ENCODE data around the gene ZNF507. TPM values are rescaled to one million over a fixed set of nuclear protein-coding genes. Genes with fewer than 3 reads are reported as not detected.
A peak's percentile ranks its signal among the peaks of the same experiment; 100 is the strongest.
"Not testable (repeated sequence)": the region's sequence is repeated elsewhere in the genome, so short reads cannot be mapped to it uniquely, and the experiment has no call there.

Gene ZNF507
- total RNA-seq, 4 donors from 2014 or later: 12.6 to 19.1 (median 17.9) TPM

DNA sequence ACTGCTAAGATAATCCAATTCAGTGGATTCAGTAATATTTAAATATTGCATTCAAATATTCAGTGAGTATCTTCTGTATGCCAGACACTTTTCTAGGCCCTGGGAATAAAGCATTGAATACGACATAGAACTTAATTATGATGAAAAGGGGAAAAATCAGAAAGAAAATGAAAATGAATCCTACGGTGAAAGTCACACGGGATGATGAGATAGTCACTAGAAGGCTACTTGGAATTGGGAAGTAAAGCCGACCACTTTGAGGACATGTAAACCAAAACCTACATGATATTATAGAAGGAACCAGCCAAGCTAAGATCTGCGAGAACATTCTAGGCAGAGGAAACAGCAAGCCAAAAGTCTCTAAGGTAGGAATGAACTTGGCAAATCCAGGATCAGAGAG is 70.3 kb downstream of the ZNF507 start:
- Histone ChIP-seq H3K27me3 (no peaks in the 10 kb centered on the region), H3K4me3 (no peak overlapping the region), H3K9me3 (no peaks in the 10 kb centered on the region), H3K36me3 (peaks cover 12 to 67% (median 28%) of the 10 kb centered on the region in 4 donors), H3K27ac (replicated peaks in 1 of 4) (no peak overlapping the region), H3K4me1 (no peaks in the 10 kb centered on the region)
- TF ChIP-seq EP300 (IDR thresholded peaks at IDR 0.05) (no peak), POLR2A (IDR thresholded peaks at IDR 0.05; ENCODE audit: low read depth) (no peak), POLR2AphosphoS5 (IDR thresholded peaks at IDR 0.05) (no peak)
- intact Hi-C loops (cut with DNase I): no loop called here
- WGBS: 93% methylated on average over 5 of the region's 5 CpGs
- DNase-seq (ENCODE audit: extremely low spot score): peak; percentile 14

DNA sequence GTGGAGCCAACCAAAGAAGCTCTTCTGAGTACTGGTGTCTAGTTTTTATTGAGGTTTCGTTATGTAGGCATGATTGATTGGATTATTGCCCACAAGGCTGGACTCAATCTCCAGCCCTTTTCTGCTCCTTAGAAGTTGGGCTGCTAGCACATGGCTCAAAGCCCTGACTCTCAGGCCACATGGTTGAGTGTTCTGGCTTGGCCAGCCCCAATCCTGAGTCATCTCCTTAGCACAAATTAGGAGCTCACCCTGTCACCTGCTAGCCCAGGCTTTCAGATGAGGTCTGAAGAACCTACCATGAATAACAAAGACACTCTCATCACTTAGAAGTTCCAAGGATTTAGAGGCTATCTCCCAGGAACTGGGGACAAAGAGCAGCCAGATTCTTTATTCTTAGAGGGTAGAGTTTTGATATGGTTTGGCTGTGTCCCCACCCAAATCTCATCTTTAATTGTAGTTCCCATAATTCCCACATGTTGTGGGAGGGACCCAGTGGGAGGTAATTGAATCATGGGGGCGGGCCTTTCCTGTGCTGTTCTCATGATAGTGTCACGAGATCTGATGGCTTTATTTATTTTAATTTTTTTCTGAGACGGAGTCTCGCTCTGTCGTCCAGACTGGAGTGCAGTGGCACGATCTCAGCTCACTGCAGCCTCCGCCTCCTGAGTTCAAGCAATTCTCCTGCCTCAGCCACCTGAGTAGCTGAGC is 71.5 kb downstream of the ZNF507 start:
- peaks cover 4 to 62% (median 18%) of the 10 kb centered on the region in 4 donors for H3K36me3 ChIP-seq
- no peaks in the 10 kb centered on the region for H3K4me1 ChIP-seq
- H3K4me3 ChIP-seq: no peak overlapping the region
- TF ChIP-seq EP300 (IDR thresholded peaks at IDR 0.05) (no peak), POLR2A (IDR thresholded peaks at IDR 0.05; ENCODE audit: low read depth) (no peak), POLR2AphosphoS5 (IDR thresholded peaks at IDR 0.05) (no peak)
- TF ChIP-seq, protein P1, sequence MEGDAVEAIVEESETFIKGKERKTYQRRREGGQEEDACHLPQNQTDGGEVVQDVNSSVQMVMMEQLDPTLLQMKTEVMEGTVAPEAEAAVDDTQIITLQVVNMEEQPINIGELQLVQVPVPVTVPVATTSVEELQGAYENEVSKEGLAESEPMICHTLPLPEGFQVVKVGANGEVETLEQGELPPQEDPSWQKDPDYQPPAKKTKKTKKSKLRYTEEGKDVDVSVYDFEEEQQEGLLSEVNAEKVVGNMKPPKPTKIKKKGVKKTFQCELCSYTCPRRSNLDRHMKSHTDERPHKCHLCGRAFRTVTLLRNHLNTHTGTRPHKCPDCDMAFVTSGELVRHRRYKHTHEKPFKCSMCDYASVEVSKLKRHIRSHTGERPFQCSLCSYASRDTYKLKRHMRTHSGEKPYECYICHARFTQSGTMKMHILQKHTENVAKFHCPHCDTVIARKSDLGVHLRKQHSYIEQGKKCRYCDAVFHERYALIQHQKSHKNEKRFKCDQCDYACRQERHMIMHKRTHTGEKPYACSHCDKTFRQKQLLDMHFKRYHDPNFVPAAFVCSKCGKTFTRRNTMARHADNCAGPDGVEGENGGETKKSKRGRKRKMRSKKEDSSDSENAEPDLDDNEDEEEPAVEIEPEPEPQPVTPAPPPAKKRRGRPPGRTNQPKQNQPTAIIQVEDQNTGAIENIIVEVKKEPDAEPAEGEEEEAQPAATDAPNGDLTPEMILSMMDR (IDR thresholded peaks at IDR 0.05): no peak
- intact Hi-C loops (cut with DNase I): no loop called here
- H3K27ac ChIP-seq (replicated peaks in 1 of 4): no peak overlapping the region
- H3K9me3 ChIP-seq: no peaks in the 10 kb centered on the region
- DNase-seq (ENCODE audit: extremely low spot score): no peak
- 96% methylated on average over 8 of the region's 8 CpGs for WGBS
- no peaks in the 10 kb centered on the region for H3K27me3 ChIP-seq

DNA sequence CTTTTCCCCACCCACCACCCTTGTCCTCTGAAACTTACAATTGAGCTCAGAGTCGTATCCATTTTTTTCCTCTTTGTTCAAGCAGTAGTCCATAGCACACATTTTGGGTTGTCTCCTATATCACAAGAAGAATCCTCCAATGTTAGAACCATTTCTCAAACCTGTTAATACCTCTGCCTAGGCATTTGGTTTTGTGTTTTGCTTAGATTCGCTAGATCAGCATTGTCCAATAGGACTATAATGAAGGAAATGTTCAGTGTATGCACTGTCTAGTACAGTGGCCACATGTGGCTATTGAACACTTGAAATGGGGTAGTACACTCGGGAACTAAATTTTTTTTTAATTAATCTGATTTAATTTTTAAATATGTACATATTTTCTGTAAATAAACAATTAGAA is 72.7 kb downstream of the ZNF507 start:
- Histone ChIP-seq H3K9me3 (no peaks in the 10 kb centered on the region), H3K4me1 (no peaks in the 10 kb centered on the region), H3K4me3 (no peak overlapping the region), H3K36me3 (peaks cover 3 to 51% (median 10%) of the 10 kb centered on the region in 4 donors), H3K27ac (replicated peaks in 1 of 4) (no peak overlapping the region), H3K27me3 (no peaks in the 10 kb centered on the region)
- DNase-seq (ENCODE audit: extremely low spot score): no peak
- TF ChIP-seq POLR2A (IDR thresholded peaks at IDR 0.05; ENCODE audit: low read depth) (no peak), POLR2AphosphoS5 (IDR thresholded peaks at IDR 0.05) (no peak), EP300 (IDR thresholded peaks at IDR 0.05) (no peak)
- TF ChIP-seq, protein P1 (IDR thresholded peaks at IDR 0.05): no peak
- 93% methylated on average over 3 of the region's 3 CpGs for whole genome bisulfite sequencing
- intact Hi-C loops (cut with DNase I): no loop called here

DNA sequence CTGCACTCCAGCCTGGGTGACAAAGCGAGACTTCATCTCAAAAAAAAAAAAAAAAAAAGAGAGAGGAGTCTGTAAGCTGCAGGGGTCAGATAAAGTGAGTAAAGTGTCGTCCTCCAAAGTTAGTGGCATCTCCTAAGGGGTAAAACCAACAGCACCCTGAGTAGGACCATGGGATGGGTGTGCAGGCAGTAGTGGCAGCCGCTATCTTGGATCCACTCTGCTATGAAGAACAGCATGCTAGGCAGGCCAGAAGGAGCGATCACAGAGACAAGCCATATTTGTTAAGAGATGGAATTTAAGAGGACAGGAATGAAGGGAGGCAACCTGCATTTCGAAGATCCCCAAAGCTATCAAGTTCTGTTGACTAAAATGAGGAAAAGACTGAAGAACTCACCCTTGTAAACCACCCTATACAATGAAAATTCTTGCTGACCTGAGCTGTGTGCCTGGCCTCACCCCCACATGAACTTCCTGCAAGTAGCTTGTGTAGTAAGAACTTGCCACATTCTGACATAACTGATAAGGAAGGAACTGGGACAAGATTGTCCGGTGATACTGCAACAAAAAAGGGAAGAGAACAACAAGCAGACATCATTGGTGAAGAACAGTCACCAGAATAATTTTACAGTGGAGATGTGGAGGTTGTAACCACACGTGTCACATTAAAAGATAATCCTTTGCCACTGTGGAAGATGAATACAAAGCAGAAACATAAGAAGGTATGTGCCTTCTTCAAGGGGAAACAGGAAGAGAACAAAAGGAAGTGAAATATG is 76.4 kb downstream of the ZNF507 start:
- H3K27me3 ChIP-seq: no peaks in the 10 kb centered on the region
- no peak overlapping the region for H3K4me3 ChIP-seq
- 78% methylated on average over 7 of the region's 7 CpGs for WGBS
- no peaks in the 10 kb centered on the region for H3K9me3 ChIP-seq
- no peaks in the 10 kb centered on the region for H3K4me1 ChIP-seq
- intact Hi-C loops (cut with DNase I): no loop called here
- H3K36me3 ChIP-seq: peaks cover 0 to 27% (median 7%) of the 10 kb centered on the region in 4 donors
- no peak overlapping the region for H3K27ac ChIP-seq (replicated peaks in 1 of 4)
- no peak for DNase-seq (ENCODE audit: extremely low spot score)
- no peak for TF ChIP-seq POLR2AphosphoS5 (IDR thresholded peaks at IDR 0.05)
- no peak for TF ChIP-seq EP300 (IDR thresholded peaks at IDR 0.05)
- TF ChIP-seq, protein P1 (IDR thresholded peaks at IDR 0.05): no peak
- no peak for TF ChIP-seq POLR2A (IDR thresholded peaks at IDR 0.05; ENCODE audit: low read depth)

DNA sequence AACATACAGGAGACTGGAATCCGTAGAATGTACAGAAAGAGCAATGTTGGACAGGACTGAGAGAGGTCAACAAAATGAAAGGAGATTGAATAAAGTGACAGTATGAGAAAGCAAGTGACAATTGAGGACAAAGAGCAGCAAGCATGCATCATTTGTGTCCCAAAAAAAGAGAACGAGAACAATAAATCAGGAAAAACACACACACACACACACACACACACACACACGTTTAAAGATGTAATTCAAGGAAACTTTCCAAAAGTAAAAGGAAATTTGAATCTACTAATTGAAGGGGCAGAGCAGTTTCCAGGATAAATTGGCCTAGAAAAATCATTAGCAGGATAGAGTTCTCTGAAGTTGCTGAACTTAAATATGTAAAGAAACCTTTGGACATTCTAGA is 77.0 kb downstream of the ZNF507 start:
- Histone ChIP-seq H3K27ac (replicated peaks in 1 of 4) (no peak overlapping the region), H3K9me3 (no peaks in the 10 kb centered on the region), H3K36me3 (peaks cover 0 to 22% (median 6%) of the 10 kb centered on the region in 4 donors), H3K4me3 (no peak overlapping the region), H3K27me3 (no peaks in the 10 kb centered on the region), H3K4me1 (no peaks in the 10 kb centered on the region)
- intact Hi-C loops (cut with DNase I): no loop called here
- TF ChIP-seq POLR2A (IDR thresholded peaks at IDR 0.05; ENCODE audit: low read depth): no peak
- TF ChIP-seq, protein P1 (IDR thresholded peaks at IDR 0.05): no peak
- no peak for TF ChIP-seq EP300 (IDR thresholded peaks at IDR 0.05)
- TF ChIP-seq POLR2AphosphoS5 (IDR thresholded peaks at IDR 0.05): no peak
- WGBS: 61% methylated on average over 3 of the region's 3 CpGs
- no peak for DNase-seq (ENCODE audit: extremely low spot score)

DNA sequence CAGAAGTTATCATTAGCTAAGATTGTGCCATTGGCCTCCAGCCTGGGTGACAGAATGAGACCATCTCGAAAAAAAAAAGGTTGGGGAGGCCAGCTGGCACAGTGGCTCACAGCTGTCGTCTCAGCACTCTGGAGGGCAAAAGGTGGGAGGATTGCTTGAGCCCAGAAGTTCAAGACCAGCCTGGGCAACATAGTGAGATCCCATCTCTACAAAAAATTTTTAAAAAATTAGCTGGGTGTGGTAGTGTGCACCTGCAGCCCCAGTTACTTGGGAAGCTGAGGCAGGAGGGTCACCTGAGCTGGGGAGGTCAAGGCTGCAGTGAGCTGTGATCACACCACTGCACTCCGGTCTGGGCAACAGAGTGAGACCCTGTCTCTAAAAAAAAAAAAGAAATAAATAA is 78.5 kb downstream of the ZNF507 start:
- peaks cover 0 to 22% (median 7%) of the 10 kb centered on the region in 4 donors for H3K36me3 ChIP-seq
- H3K4me1 ChIP-seq; H3K27me3 ChIP-seq; H3K27ac ChIP-seq (replicated peaks in 1 of 4); H3K9me3 ChIP-seq; DNase-seq (ENCODE audit: extremely low spot score); intact Hi-C loops (cut with DNase I); H3K4me3 ChIP-seq: not testable (repeated sequence)
- WGBS: 96% methylated on average over 3 of the region's 3 CpGs

Data from esophagus muscularis mucosa (tissue), 4 donors.